ENCODE measurements around the gene GUCA1A. TPM values are rescaled to one million over a fixed set of nuclear protein-coding genes. Genes with fewer than 3 reads are reported as not detected.

The GUCA1A gene
- total RNA-seq, 2 donors from 2014 or later: 0.14 to 0.21 TPM

GRCh38 chr6:42227173-42227850 is 54.1 kb downstream of the GUCA1A start:
- no peaks in the 10 kb centered on the region for H3K27me3 Mint-ChIP-seq (ENCODE audit: low read depth)
- ATAC-seq (replicated peaks in 1 of 2) (no peak), DNase-seq (no peak)
- no peak overlapping the region for H3K4me3 Mint-ChIP-seq
- H3K36me3 Mint-ChIP-seq (ENCODE audit: insufficient read depth in 2 of 2): peaks cover 1% of the 10 kb centered on the region in 2 donors
- H3K27ac Mint-ChIP-seq: no peak overlapping the region
- H3K4me1 Mint-ChIP-seq (ENCODE audit: low read depth): peaks cover 28% of the 10 kb centered on the region
- no peaks in the 10 kb centered on the region for H3K9me3 Mint-ChIP-seq

GRCh38 chr6:42228305-42228704 is 55.1 kb downstream of the GUCA1A start:
- DNase-seq: no peak
- peaks cover 1% of the 10 kb centered on the region in 2 donors for H3K36me3 Mint-ChIP-seq (ENCODE audit: insufficient read depth in 2 of 2)

More at GRCh38 chr6:42228305-42228704, 55.1 kb downstream of the GUCA1A start:
- Mint-ChIP-seq H3K4me1 (ENCODE audit: low read depth) (peaks cover 28% of the 10 kb centered on the region), H3K9me3 (no peaks in the 10 kb centered on the region), H3K27me3 (ENCODE audit: low read depth) (no peaks in the 10 kb centered on the region), H3K4me3 (no peak overlapping the region), H3K27ac (no peak overlapping the region)
- no peak for ATAC-seq (replicated peaks in 1 of 2)

Other genes with a start within 250 kb of the GUCA1A start
- 100 to 1,000 TPM; 256 to 259 TPM for gene CCND3, start 231.6 kb upstream of the GUCA1A start, total RNA-seq
- gene TAF8, start 122.8 kb upstream of the GUCA1A start, total RNA-seq: 10 to 100 TPM; 62.6 to 70.4 TPM
- under 1 TPM; 0.26 to 0.65 TPM for gene C6orf132, start 30.7 kb upstream of the GUCA1A start, total RNA-seq
- 1 to 10 TPM; 4.8 to 6.5 TPM for gene GUCA1B, start 21.6 kb downstream of the GUCA1A start, total RNA-seq
- 10 to 100 TPM; 39.0 to 39.8 TPM for gene MRPS10, start 44.5 kb downstream of the GUCA1A start, total RNA-seq

All from activated T-cell treated with anti-CD3 and anti-CD28 coated beads, Interleukin-2, amount 50 U/mL, for 72 hours (primary cell).